ENCODE results near the gene TTLL9.
"Not testable (repeated sequence)": the region's sequence is repeated elsewhere in the genome, so short reads cannot be mapped to it uniquely, and the experiment has no call there.

TTLL9 gene

DNA sequence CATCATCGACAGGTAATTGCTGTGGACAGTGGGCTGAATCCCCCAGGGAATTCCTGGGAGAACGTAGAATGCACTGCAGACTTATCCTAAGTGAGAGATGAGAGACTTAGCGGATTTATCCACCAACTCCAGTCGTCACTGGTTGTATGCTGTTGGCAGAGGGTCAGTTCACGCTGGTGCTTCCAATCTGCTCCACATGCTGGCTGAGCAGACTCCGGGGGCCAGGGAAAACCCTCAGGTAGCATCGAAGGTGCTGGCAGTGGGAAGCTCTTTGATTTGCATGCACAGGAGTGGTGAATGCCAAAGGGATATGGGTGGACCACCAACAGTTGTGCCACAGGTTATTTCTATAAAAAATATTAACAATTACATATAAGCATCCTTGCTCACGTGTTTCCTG lies 20.2 kb downstream of the TTLL9 start:
- no peak for DNase-seq

DNA sequence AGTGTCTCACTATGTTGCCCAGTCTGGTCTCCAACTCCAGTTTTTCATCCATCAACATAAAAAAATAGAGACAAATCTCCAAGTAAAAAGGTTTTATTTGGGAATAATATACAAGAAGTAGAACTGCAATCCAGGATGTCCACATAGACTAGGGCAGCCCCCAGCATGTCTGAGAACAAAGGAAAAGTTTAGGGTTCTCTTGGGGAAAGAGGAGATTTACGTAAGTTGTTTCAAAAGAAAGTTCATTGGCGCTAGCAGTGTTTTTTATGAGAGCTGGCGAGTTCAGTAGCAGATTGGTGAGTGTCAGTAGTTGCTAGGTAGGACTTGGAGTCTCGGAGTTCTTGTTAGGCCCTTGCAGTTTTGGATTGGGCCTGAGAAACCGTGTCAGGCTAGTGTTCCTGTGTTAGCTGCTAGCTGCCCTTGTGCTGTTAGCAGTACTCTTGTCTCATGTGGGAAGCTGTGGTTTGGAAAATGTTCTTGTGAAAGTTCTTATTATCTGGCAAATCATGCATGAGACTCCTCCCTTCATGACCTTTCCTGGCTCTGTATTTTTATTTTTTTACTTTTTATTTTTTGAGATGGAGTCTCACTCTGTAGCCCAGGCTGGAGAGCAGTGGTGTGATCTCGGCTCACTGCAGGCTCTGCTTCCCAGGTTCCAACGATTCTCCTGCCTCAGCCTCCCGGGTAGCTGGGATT lies 24.7 kb downstream of the TTLL9 start:
- peak; percentile 40 for DNase-seq

- no peak for DNase-seq
Measured at GRCh38 chr20:31896049-31896448, 25.6 kb downstream of the TTLL9 start.

DNA sequence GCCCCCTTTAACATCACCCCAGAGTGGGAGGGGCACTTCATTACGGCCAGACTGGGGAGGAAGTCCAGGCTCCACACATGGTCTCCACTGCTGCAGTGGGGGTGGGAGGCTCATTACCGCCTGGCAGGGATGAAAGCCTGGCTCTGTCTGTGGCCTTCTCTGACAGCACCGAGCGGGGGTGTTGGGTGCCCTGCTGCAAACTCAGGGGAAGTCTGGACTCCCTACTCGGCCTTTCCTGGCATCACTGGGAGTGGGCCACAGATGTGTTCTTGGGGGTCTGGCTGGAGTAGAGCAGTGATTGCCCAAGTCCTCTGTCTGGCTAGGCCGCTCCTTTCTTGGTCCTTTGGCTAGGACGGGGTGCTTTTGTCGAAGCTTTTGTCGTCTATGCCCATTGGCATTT lies 27.1 kb downstream of the TTLL9 start:
- DNase-seq = no peak

DNA sequence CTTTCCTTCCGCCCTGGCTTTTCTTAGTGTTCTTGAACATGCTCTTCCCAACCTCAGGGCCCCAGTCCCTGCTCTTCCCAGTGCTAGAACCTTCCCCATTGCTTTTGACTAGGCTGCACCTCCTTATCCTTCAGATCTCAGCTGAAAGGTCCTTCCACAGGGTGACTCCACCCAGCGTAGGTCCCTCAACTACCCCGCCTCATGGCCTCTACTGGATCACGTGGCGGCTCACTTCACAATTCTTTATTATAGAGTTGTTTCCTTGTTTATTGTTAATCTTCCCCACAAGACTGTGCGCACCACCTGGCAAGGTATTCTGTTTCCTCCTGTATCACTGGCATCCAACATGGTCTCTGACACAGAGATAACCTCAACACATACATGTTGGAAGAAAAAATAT lies 31.2 kb downstream of the TTLL9 start:
- no peak for DNase-seq

DNA sequence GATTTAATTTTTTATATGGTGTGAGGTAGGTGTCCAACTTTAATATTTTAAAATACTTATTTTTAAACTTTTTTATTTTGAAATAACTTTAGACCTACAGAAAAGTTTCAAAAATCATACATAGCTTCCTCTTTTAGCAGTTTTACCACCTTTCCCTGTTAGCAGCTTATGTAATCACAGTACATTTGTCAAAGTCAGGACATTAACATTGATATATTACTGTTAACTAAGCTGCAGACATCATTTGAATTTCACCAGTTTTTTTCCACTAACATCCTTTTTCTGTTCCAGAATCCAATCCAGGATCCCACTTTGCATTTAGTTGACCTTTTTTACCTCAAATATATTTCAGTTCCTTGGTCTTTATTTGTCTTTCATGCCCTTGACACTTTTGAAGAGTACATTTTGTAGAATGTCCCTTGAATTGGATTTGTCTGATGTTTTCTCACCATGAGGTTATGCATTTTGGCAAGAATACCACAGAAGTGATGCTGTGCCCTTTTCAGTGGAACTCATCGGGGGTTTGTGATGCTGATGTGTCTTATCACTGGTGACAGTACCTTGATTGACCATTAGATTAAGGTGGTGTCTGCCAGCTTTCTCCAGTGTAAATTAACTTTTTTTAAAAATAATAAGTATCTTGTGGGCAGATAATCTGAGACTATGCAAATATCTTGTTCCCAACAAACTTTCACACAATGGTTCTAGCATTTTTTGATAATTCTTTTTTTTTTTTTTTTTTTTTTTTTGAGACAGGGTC lies 33.4 kb downstream of the TTLL9 start:
- no peak for DNase-seq

DNA sequence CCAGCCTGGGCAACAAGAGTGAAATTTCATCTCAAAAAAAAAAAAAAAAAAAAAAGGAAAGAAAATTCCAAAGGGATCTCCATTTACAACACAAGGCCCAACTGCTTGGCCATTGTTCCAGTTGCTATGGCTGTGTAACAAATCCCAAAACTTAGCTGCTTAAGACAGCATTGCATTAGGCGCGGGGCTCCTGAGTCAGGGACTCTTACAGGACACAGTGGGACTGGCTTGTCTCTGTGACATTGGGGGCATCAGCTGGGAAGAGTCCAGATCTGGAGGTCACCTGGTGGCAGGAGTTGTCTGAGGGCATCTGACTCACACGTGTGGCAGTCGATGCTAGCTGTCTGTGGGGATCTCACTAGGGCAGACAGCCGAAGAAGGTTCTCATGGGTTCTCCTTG lies 35.6 kb downstream of the TTLL9 start:
- no peak for DNase-seq

GRCh38 chr20:31907046-31907445 lies 36.6 kb downstream of the TTLL9 start:
- DNase-seq = no peak

GRCh38 chr20:31908016-31908415 lies 37.6 kb downstream of the TTLL9 start:
- no peak for DNase-seq

- DNase-seq = no peak
Measured at GRCh38 chr20:31908424-31908823, 38.0 kb downstream of the TTLL9 start.

GRCh38 chr20:31909253-31910070 lies 39.0 kb downstream of the TTLL9 start:
- DNase-seq = no peak

DNA sequence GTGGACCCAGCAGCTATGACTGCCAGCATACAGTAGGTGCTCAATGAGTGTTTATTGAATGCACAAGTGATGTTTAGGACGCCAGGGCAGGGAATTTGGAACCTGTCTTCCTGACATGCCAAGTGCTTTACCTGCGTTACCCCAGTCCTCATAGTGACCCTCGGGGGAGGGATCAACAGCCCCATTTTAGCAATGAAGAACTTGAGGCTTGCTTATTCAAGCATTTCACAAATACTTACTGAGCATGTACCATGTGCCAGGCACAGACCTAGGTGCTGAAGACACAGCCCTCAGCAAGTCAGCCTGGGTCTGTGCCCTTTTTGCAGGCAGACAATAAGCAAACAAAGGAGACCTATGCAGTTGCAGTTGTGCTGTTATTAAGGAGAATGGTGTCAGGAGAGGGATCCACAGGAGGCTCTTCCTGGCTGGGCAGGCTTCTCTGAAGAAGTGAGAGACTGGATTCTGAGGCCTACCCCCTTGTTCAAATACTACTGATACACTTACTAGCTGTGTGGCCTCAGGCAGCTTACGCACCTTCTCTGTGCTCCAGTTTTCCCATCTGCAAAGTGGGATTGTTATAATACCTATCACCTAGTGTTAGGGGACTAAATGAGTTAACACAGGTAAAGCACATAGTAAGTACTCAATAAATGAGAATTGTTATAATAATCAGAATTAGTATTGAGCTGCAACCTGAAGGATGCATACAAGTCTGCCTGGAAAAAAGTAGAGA lies 39.8 kb downstream of the TTLL9 start:
- DNase-seq = no peak

DNA sequence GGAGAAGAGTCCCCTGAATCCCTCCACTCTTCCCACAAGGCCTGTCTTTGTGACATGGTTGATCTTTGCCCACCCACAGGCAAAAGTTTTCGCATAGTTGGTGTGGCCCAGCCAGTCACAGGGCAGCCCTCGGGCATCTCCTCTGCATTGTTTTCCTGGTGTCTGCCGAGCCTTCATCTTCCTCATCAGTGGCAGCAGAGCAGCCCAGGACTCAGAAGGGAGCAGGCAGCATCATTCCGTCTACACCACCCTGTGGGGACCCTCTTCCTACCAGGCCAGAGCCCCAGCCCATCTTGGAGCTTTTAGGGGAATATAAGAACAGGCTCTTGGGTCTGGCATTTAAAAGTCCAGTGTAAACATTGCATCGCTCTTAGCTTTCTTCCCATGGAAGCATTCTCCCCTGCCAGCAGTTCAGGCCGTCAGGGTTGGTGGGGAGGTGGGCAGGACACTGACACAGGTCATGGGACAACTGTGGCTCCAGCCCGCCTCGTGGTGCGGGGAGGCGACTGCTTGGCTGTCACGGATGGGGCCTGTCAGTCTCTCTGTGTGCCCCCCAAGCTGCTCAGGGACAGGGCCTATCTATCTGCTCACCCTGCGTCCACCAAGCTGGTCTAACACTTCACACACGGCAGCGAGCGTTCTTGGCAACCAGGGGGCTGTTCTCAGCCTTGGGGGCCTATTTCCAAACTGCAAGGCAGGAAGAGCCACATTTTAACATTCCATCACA lies 43.2 kb downstream of the TTLL9 start:
- DNase-seq = no peak

GRCh38 chr20:31914170-31914569 lies 43.7 kb downstream of the TTLL9 start:
- DNase-seq = no peak

GRCh38 chr20:31915491-31916280 lies 45.3 kb downstream of the TTLL9 start:
- no peak for DNase-seq

DNA sequence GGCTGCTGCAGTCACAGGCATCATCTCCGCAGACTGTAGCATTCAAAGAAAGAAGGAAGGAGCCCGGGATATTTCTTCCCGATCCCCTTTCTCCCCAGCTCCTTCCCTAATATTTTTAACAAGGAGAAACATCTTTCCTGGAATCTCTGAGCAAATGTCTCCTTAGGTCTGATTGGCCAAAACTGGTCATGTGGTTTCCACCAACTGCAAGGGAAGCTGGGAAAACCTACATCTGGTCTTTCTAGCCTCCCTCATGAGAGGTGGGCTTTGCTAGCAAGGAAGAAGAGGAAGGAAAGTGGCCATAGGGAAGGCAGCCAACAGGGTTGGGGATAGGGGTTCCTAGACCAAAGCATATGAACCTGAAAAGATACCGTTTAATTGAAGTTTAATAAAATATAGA lies 46.3 kb downstream of the TTLL9 start:
- no peak for DNase-seq

DNA sequence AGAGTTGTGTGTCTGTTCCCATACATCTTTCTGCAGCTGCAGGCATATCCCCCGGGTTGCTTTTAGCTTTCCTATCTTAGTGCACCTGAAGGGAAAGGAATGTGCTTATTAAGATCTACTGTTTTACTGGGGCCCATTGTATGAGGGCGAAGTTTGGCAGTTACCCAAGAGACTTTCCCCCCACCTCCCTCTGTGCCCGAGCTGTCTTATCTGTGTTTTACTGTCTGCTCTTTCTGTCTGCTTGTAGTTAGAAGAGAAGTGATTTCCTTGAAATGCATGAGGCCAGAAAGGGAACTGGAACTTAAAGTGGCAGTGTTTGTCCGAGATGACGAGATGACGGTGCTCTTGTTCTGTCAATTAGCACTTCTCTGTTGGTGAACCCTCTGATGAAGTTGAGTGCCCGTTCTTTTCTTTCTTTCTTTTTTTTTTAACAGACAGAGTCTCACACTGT lies 47.6 kb downstream of the TTLL9 start:
- DNase-seq = not testable (repeated sequence)

DNA sequence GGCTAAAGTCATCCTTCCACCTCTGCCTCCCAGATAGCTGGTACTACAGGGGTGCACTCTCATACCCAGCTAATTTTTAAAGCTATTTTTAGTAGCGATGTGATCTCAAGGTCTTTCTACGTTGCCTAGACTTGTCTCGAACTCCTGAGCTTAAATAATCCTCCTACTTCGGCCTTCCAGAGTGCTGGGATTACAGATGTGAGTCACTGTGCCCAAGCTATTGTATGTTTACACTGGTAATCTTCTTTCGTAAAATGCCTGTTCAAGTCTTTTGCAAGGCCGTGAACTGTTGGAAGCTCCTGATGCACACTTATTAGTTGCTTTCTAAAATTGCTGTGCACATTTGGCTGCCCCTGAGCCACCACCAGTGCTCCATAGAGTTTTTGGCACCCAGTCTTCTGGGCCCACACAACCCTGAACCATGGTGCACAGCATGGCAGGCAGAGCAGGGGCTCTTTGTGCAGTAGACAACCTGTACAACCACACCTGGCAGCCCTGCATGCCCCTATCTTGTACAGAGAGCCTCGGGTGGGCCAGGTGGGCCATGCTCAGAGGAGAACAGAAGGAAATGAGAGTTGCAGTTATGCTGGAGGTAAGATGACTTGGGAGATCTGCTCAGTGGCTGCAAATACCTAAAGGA lies 48.2 kb downstream of the TTLL9 start:
- no peak for DNase-seq

DNA sequence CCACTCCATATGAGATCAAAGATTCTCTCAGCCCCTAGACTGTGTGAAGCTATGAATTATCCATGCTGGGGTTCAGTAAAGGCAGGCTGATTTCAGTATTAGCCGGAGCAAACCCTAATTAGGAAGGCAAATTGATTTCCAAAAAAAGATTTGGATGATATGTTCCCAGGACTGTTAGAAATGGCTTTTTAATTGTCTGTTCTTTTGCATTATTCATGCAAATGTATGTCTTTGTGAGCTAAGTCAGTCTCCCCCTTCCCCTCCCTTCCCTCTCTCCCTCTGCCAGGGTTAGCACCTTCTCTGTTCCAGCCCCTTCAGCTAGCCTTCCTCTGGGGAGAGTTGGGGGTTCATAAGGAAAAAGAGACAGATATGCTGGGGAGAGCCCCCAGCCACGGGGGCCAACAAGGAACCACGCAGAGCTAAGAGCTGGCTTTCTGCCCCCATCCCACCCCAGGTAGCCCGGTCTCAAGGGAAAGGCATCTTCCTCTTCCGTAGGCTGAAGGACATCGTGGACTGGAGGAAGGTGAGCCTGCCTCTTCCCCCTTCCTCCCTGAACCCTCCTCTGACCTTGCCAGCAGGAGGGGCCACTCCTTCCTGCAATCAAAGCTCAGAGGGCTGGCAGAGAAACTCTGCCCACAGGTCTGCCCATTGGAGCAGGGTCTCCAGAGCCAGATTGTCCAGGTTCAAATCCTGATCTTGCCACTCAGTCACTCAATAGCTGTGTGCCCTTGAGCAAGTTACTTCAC lies 49.1 kb downstream of the TTLL9 start:
- no peak for DNase-seq

GRCh38 chr20:31920275-31920855 lies 49.9 kb downstream of the TTLL9 start:
- no peak for DNase-seq
